DND-41 (cell line): ENCODE results near the gene H6PD.
A peak's percentile ranks its signal among the peaks of the same experiment; 100 is the strongest.
"Not testable (repeated sequence)": the region's sequence is repeated elsewhere in the genome, so short reads cannot be mapped to it uniquely, and the experiment has no call there.

Experiments used
- ATAC-seq: fragments of 200-7000 bp; cut with Tn5 transposase; 3 replicates; pipeline ENCODE4 v1.9.1; 2021; ENCODE audit warnings: low read depth; ENCODE audit not compliant: insufficient read depth
- DNase-seq: peaks from one replicate; pipeline ENCODE4 v3.0.0-alpha.2; 2020
- H2AFZ ChIP-seq: 2 replicates; pipeline ENCODE4 v1.6.0; 2012; ENCODE audit warnings: low read depth, low read length
- H3K27ac ChIP-seq: 2 replicates; pipeline ENCODE4 v1.5.1; 2012; ENCODE audit warnings: low read length, inconsistent platforms
- H3K27me3 ChIP-seq: fragments of 200-600 bp; sonication (generic); 2 replicates; pipeline ENCODE4 v1.6.0; 2012; ENCODE audit warnings: low read length, mild to moderate bottlenecking, inconsistent platforms; ENCODE audit not compliant: insufficient read depth, poor library complexity
- H3K36me3 ChIP-seq: 2 replicates; pipeline ENCODE4 v1.5.1; 2012; ENCODE audit warnings: low read length, inconsistent platforms; ENCODE audit not compliant: insufficient read depth
- H3K4me1 ChIP-seq: 2 replicates; pipeline ENCODE4 v1.5.1; 2012; ENCODE audit warnings: mild to moderate bottlenecking, low read length; ENCODE audit not compliant: insufficient read depth
- H3K4me2 ChIP-seq: 2 replicates; pipeline ENCODE4 v1.6.0; 2012; ENCODE audit warnings: mild to moderate bottlenecking, moderate library complexity, low read length, inconsistent platforms; ENCODE audit not compliant: insufficient read depth
- H3K4me3 ChIP-seq, 2 experiments: fragments of 200-600 bp in 1 of 2; shearing (Covaris generic) in 1 of 2; 2 replicates each; pipeline ENCODE4 v1.5.1; 2012 to 2016; ENCODE audit warnings: inconsistent platforms in 2 of 2, low read length in 2 of 2, mild to moderate bottlenecking in 2 of 2, low read depth in 1 of 2, moderate library complexity in 1 of 2
- H3K79me2 ChIP-seq: 2 replicates; pipeline ENCODE4 v1.6.0; 2012; ENCODE audit warnings: low read length, inconsistent platforms; ENCODE audit not compliant: insufficient read depth
- H3K9ac ChIP-seq: 2 replicates; pipeline ENCODE4 v1.6.0; 2012; ENCODE audit warnings: low read depth, mild to moderate bottlenecking, inconsistent platforms, low read length, moderate library complexity
- H3K9me3 ChIP-seq: 2 replicates; pipeline ENCODE4 v1.5.1; 2012; ENCODE audit warnings: low read length, moderate library complexity, mild to moderate bottlenecking, inconsistent platforms; ENCODE audit not compliant: insufficient read depth, severe bottlenecking
- H4K20me1 ChIP-seq: 2 replicates; pipeline ENCODE4 v1.6.0; 2012; ENCODE audit warnings: low read length; ENCODE audit not compliant: insufficient read depth
- CTCF ChIP-seq: IDR thresholded peaks from 2 replicates; pipeline ENCODE4 v1.5.1; 2012; ENCODE audit warnings: borderline replicate concordance, low read length, moderate library complexity, mild to moderate bottlenecking; ENCODE audit not compliant: poor library complexity, severe bottlenecking; ENCODE audit errors: extremely low read depth
- EZH2 ChIP-seq: IDR thresholded peaks from 3 replicates; pipeline ENCODE4 v1.6.1; 2012; ENCODE audit warnings: borderline replicate concordance, low read depth, mild to moderate bottlenecking, moderate library complexity, low read length, inconsistent platforms; ENCODE audit not compliant: severe bottlenecking

H6PD gene

GRCh38 chr1:9298282-9298681 is 63.7 kb downstream of the H6PD start:
- Histone ChIP-seq H3K4me2 (peak overlapping the region; percentile 0; the same call in 1 of the 2 replicates), H3K9me3 (no peaks in the 10 kb centered on the region), H3K4me3 (no peak overlapping the region), H2AFZ (no peak overlapping the region), H3K36me3 (peaks cover 48% of the 10 kb centered on the region), H3K9ac (no peak overlapping the region), H3K27ac (no peak overlapping the region), H3K4me1 (peaks cover 76% of the 10 kb centered on the region), H3K79me2 (peaks cover 99% of the 10 kb centered on the region), H4K20me1 (peaks cover 91% of the 10 kb centered on the region), H3K27me3 (no peaks in the 10 kb centered on the region)
- TF ChIP-seq CTCF, result no peak
- no peak for TF ChIP-seq EZH2
- ATAC-seq (no peak), DNase-seq (no peak)

- not testable (repeated sequence) for H3K27me3 ChIP-seq, ATAC-seq, DNase-seq, H2AFZ ChIP-seq, H3K4me2 ChIP-seq, H3K9me3 ChIP-seq, H3K4me3 ChIP-seq, H3K9ac ChIP-seq
- peaks cover 65% of the 10 kb centered on the region for H3K4me1 ChIP-seq
- H4K20me1 ChIP-seq, result peaks cover 92% of the 10 kb centered on the region
- H3K36me3 ChIP-seq, result peaks cover 58% of the 10 kb centered on the region
- H3K27ac ChIP-seq, result peak overlapping the region; percentile 51
- H3K79me2 ChIP-seq, result peaks cover 99% of the 10 kb centered on the region
Measured at GRCh38 chr1:9299571-9300541, 65.3 kb downstream of the H6PD start.

- Histone ChIP-seq H3K27me3 (no peaks in the 10 kb centered on the region), H3K79me2 (peaks cover 99% of the 10 kb centered on the region), H4K20me1 (peaks cover 92% of the 10 kb centered on the region), H3K9me3 (no peaks in the 10 kb centered on the region), H3K4me3 (no peak overlapping the region), H3K9ac (no peak overlapping the region), H3K4me1 (peaks cover 57% of the 10 kb centered on the region), H3K27ac (peak overlapping the region; percentile 51), H3K4me2 (peak overlapping the region; percentile 11; the same call in 1 of the 2 replicates), H3K36me3 (peaks cover 60% of the 10 kb centered on the region), H2AFZ (no peak overlapping the region)
- ATAC-seq, result 0 out of 3 replicates have a peak, but pooled peaks have one; percentile 29
- no peak for TF ChIP-seq EZH2
- TF ChIP-seq CTCF, result no peak
- no peak for DNase-seq
Measured at GRCh38 chr1:9300573-9300972, 66.0 kb downstream of the H6PD start.
